HCT116 (cell line): Measurements from ENCODE around the gene DIPK1A. TPM values are rescaled to one million over a fixed set of nuclear protein-coding genes. Genes with fewer than 3 reads are reported as not detected.

ENCODE experiments used
- ATAC-seq: fragments of 200-7000 bp; cut with Tn5 transposase; 2 replicates; pipeline ENCODE4 v1.9.1; 2020; ENCODE audit warnings: mild to moderate bottlenecking, moderate library complexity
- BruUV-seq: library from RNA; stranded (reverse); fragments of 400-500 nt; replicated peaks from 2 replicates; lab custom pipeline; 2021; lab: Mats Ljungman, UMichigan
- CTCF ChIA-PET: fragments of 300-600 bp; sonication (Branson Sonifier 250); formaldehyde crosslinking; loops from one replicate; lab custom pipeline; 2021; ENCODE audit warnings: antibody characterized with exemption; lab: Charles Lee
- POLR2A ChIA-PET: fragments of 300-600, 350-600 bp; sonication (Branson Sonifier 250); formaldehyde crosslinking; loops from one replicate; lab custom pipeline; 2021; ENCODE audit warnings: antibody characterized with exemption; lab: Charles Lee
- RAD21 ChIA-PET, 2 experiments: fragments of 300-600 bp; sonication (Branson Sonifier 250); formaldehyde crosslinking; loops; one replicate each; lab custom pipeline; 2023; ENCODE audit warnings: low total read pairs in 2 of 2; ENCODE audit not compliant: uncharacterized antibody in 2 of 2, unreplicated experiment in 2 of 2, low non-redundant PET in 1 of 2; lab: Charles Lee
- DNase-seq: peaks from one replicate; pipeline ENCODE4 v3.0.0-alpha.2; 2010; ENCODE audit warnings: low read depth, low spot score
- H2AFZ ChIP-seq: fragments of 200-600 bp; shearing (Covaris generic), sonication (generic); 2 replicates; pipeline ENCODE4 v1.6.1; 2017; ENCODE audit warnings: low read depth, mixed run types, mixed read lengths, antibody characterized with exemption, low read length; ENCODE audit not compliant: poor library complexity, severe bottlenecking
- H3K27ac ChIP-seq: 2 replicates; pipeline ENCODE4 v1.5.1; 2012; ENCODE audit warnings: low read depth, low read length
- H3K27me3 ChIP-seq: fragments of 200-600 bp; sonication (generic); 2 replicates; pipeline ENCODE4 v1.6.1; 2016; ENCODE audit warnings: mixed run types, low read length, mixed read lengths; ENCODE audit not compliant: insufficient read depth
- H3K36me3 ChIP-seq, 2 experiments: fragments of 200-500 bp in 1 of 2; fragments of 200-600 bp in 1 of 2; sonication (Bioruptor generic) in 1 of 2; sonication (generic) in 1 of 2; 2 replicates each; pipeline versions ENCODE4 v1.5.1 to v1.6.1; 2014 to 2016; ENCODE audit warnings: low read length in 2 of 2, inconsistent platforms in 1 of 2, mixed read lengths in 1 of 2, mixed run types in 1 of 2; ENCODE audit not compliant: insufficient read depth in 2 of 2, control insufficient read depth in 1 of 2
- H3K4me1 ChIP-seq, 2 experiments: fragments of 200-600 bp in 1 of 2; sonication (generic) in 1 of 2; 2 replicates each; pipeline versions ENCODE4 v1.5.1 to v1.6.1; 2012 to 2017; ENCODE audit warnings: low read length in 2 of 2, inconsistent platforms in 1 of 2, mild to moderate bottlenecking in 1 of 2, mixed read lengths in 1 of 2, mixed run types in 1 of 2, moderate library complexity in 1 of 2; ENCODE audit not compliant: insufficient read depth in 2 of 2, control insufficient read depth in 1 of 2
- H3K4me2 ChIP-seq: fragments of 200-600 bp; sonication (generic); 2 replicates; pipeline ENCODE4 v1.6.1; 2017; ENCODE audit warnings: mixed run types, low read length, mixed read lengths
- H3K4me3 ChIP-seq, 2 experiments: fragments of 200-600 bp in 1 of 2; sonication (generic) in 1 of 2; replicated peaks in 1 of 2; 2 replicates each; pipeline ENCODE4 v1.5.1; 2011 to 2016; ENCODE audit warnings: low read length in 2 of 2, control low read depth in 1 of 2, low read depth in 1 of 2, mild to moderate bottlenecking in 1 of 2, mixed read lengths in 1 of 2, mixed run types in 1 of 2
- H3K79me2 ChIP-seq: fragments of 200-600 bp; sonication (generic); 2 replicates; pipeline ENCODE4 v1.6.1; 2017; ENCODE audit warnings: mild to moderate bottlenecking, mixed run types, low read length, moderate library complexity, mixed read lengths; ENCODE audit not compliant: insufficient read depth
- H3K9ac ChIP-seq: fragments of 200-600 bp; sonication (generic); 2 replicates; pipeline ENCODE4 v1.6.1; 2016; ENCODE audit warnings: low read length, mixed read lengths
- H3K9me2 ChIP-seq: fragments of 200-600 bp; sonication (generic), shearing (Covaris generic); 2 replicates; pipeline ENCODE4 v1.6.1; 2017; ENCODE audit warnings: mixed run types, mild to moderate bottlenecking, moderate library complexity; ENCODE audit not compliant: insufficient read depth
- H3K9me3 ChIP-seq, 2 experiments: fragments of 200-500 bp in 1 of 2; fragments of 200-600 bp in 1 of 2; sonication (Bioruptor generic) in 1 of 2; sonication (generic) in 1 of 2; 2 replicates each; pipeline ENCODE4 v1.6.1; 2014 to 2017; ENCODE audit warnings: low read length in 2 of 2, mixed read lengths in 2 of 2, inconsistent platforms in 1 of 2, low read depth in 1 of 2, mild to moderate bottlenecking in 1 of 2, mixed run types in 1 of 2, moderate library complexity in 1 of 2; ENCODE audit not compliant: control insufficient read depth in 1 of 2, insufficient read depth in 1 of 2
- H4K20me1 ChIP-seq: fragments of 200-600 bp; sonication (generic), shearing (Covaris generic); 2 replicates; pipeline ENCODE4 v1.6.1; 2017; ENCODE audit warnings: mixed run types, mild to moderate bottlenecking, moderate library complexity; ENCODE audit not compliant: insufficient read depth
- ATF3 ChIP-seq: IDR thresholded peaks from 2 replicates; pipeline ENCODE4 v1.6.1; 2012
- CBX3 ChIP-seq: IDR thresholded peaks from 2 replicates; pipeline ENCODE4 v1.6.1; 2012; ENCODE audit warnings: low read depth
- CEBPB ChIP-seq: IDR thresholded peaks from 2 replicates; pipeline ENCODE4 v1.6.1; 2012; ENCODE audit warnings: low read depth
- ELF1 ChIP-seq: IDR thresholded peaks from 2 replicates; pipeline ENCODE4 v1.6.1; 2012; ENCODE audit warnings: low read depth, borderline replicate concordance
- EZH2 ChIP-seq: fragments of 200-600 bp; sonication (generic); IDR thresholded peaks from 2 replicates; pipeline ENCODE4 v1.6.1; 2017; ENCODE audit warnings: antibody characterized with exemption, mixed run types
- FOSL1 ChIP-seq: IDR thresholded peaks from 2 replicates; pipeline ENCODE4 v1.6.1; 2012; ENCODE audit warnings: low read depth
- POLR2A ChIP-seq: IDR thresholded peaks from 2 replicates; pipeline ENCODE4 v1.7.0; 2011; ENCODE audit warnings: borderline replicate concordance; ENCODE audit not compliant: insufficient read depth, insufficient read length; ENCODE audit errors: extremely low read depth
- RAD21 ChIP-seq: IDR thresholded peaks from 2 replicates; pipeline ENCODE4 v1.6.1; 2012; ENCODE audit warnings: low read depth, mild to moderate bottlenecking
- SRF ChIP-seq: IDR thresholded peaks from 2 replicates; pipeline ENCODE4 v1.6.1; 2012; ENCODE audit warnings: low read depth
- TCF7L2 ChIP-seq: IDR thresholded peaks from 2 replicates; pipeline ENCODE4 v1.7.0; 2011; ENCODE audit warnings: borderline replicate concordance, inconsistent platforms; ENCODE audit not compliant: insufficient read depth, insufficient read length; ENCODE audit errors: extremely low read depth
- ZFX ChIP-seq: fragments of 450-650 bp; IDR thresholded peaks from 2 replicates; pipeline ENCODE4 v1.6.1; 2017
- ZNF274 ChIP-seq: fragments of 200-500 bp; sonication (Bioruptor generic); IDR thresholded peaks from 2 replicates; pipeline ENCODE4 v1.6.1; 2014; ENCODE audit warnings: mild to moderate bottlenecking, low read depth, low read length, inconsistent platforms
- intact Hi-C: fragments of 100-400 bp; cut with micrococcal nuclease; formaldehyde crosslinking; loops from 2 replicates; pipeline ENCODE4 v1.10.0; 2022
- total RNA-seq: library from RNA; stranded (reverse); gene quantifications from one replicate; pipeline ENCODE4 v1.2.1, GENCODE V29; 2021; ENCODE audit not compliant: unreplicated experiment
- TF ChIP-seq, protein P1 (sequence below): IDR thresholded peaks from 2 replicates; pipeline ENCODE4 v1.6.1; 2011; ENCODE audit warnings: mild to moderate bottlenecking, low read length, moderate library complexity; ENCODE audit not compliant: insufficient replicate concordance; ENCODE audit errors: extremely low read depth
- TF ChIP-seq, protein P2 (sequence below), 3 experiments: fragments of 200-600 bp in 1 of 3; sonication (generic) in 1 of 3; IDR thresholded peaks in 2 of 3; conservative IDR thresholded peaks in 1 of 3; 2 replicates each; pipeline ENCODE4 v1.5.1; 2012 to 2017; ENCODE audit warnings: low read depth in 2 of 3, low read length in 2 of 3, antibody characterized with exemption in 1 of 3, borderline replicate concordance in 1 of 3, control low read depth in 1 of 3, mild to moderate bottlenecking in 1 of 3, mixed read lengths in 1 of 3, mixed run types in 1 of 3, moderate library complexity in 1 of 3; ENCODE audit not compliant: insufficient read depth in 1 of 3

DIPK1A gene
- total RNA-seq, 1 experiment from 2014 or later, result 4.3 TPM

DNA sequence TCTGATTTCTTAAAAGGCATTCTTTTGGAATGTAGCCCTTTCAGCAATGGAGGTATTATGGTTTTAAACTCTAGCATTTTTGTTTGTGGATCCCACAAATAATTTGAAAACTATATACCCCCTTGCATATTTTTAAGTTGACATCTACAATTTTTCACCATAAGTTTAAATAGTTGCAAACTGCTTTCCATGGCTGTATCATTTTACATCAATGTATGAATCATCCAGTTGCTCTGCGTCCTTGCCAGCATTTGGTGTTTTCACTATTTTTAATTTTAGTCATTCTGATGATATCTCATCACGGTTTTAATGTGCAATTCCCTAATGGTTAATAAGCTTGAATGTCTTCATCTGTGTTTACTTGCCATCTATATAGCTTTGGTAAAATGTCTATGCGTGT, 20.7 kb downstream of the DIPK1A start:
- Histone ChIP-seq H3K4me1 (peaks cover 0 to 6% of the 10 kb centered on the region in 2 experiments; a peak in 1 of 4 replicates), H2AFZ (no peak overlapping the region), H3K9me2 (no peaks in the 10 kb centered on the region), H3K27ac (no peak overlapping the region), H3K4me2 (no peak overlapping the region), H3K36me3 (no peaks in the 10 kb centered on the region), H3K9me3 (no peaks in the 10 kb centered on the region), H3K9ac (no peak overlapping the region), H3K4me3 (no peak overlapping the region), H3K79me2 (no peaks in the 10 kb centered on the region), H3K27me3 (no peaks in the 10 kb centered on the region), H4K20me1 (no peaks in the 10 kb centered on the region)
- DNase-seq, result no peak
- ChIA-PET RAD21 (no interaction called here), CTCF (no interaction called here), POLR2A (no interaction called here)
- ATAC-seq, result no peak
- BruUV-seq, result no TSS peak
- intact Hi-C loops, result no loop called here
- TF ChIP-seq ELF1 (no peak), EZH2 (no peak)

- H3K79me2 ChIP-seq, result no peaks in the 10 kb centered on the region
- BruUV-seq, result no TSS peak
- ChIA-PET RAD21 (no interaction called here), POLR2A (no interaction called here), CTCF (no interaction called here)
- no peaks in the 10 kb centered on the region for H4K20me1 ChIP-seq
- H3K4me1 ChIP-seq, result peaks cover 8% of the 10 kb centered on the region in 2 experiments; a peak in 2 of 4 replicates
- H3K36me3 ChIP-seq, result no peaks in the 10 kb centered on the region
- H3K9me3 ChIP-seq, result no peaks in the 10 kb centered on the region
- intact Hi-C loops, result no loop called here
- no peak overlapping the region for H3K27ac ChIP-seq
- no peak overlapping the region for H3K4me2 ChIP-seq
- TF ChIP-seq, protein P1, sequence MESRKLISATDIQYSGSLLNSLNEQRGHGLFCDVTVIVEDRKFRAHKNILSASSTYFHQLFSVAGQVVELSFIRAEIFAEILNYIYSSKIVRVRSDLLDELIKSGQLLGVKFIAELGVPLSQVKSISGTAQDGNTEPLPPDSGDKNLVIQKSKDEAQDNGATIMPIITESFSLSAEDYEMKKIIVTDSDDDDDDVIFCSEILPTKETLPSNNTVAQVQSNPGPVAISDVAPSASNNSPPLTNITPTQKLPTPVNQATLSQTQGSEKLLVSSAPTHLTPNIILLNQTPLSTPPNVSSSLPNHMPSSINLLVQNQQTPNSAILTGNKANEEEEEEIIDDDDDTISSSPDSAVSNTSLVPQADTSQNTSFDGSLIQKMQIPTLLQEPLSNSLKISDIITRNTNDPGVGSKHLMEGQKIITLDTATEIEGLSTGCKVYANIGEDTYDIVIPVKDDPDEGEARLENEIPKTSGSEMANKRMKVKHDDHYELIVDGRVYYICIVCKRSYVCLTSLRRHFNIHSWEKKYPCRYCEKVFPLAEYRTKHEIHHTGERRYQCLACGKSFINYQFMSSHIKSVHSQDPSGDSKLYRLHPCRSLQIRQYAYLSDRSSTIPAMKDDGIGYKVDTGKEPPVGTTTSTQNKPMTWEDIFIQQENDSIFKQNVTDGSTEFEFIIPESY, result no peak
- TF ChIP-seq TCF7L2 (no peak), ATF3 (no peak), CBX3 (no peak), POLR2A (no peak), SRF (no peak), ZFX (no peak), RAD21 (no peak), ELF1 (no peak), ZNF274 (no peak), CEBPB (no peak), FOSL1 (no peak)
- TF ChIP-seq, protein P2, sequence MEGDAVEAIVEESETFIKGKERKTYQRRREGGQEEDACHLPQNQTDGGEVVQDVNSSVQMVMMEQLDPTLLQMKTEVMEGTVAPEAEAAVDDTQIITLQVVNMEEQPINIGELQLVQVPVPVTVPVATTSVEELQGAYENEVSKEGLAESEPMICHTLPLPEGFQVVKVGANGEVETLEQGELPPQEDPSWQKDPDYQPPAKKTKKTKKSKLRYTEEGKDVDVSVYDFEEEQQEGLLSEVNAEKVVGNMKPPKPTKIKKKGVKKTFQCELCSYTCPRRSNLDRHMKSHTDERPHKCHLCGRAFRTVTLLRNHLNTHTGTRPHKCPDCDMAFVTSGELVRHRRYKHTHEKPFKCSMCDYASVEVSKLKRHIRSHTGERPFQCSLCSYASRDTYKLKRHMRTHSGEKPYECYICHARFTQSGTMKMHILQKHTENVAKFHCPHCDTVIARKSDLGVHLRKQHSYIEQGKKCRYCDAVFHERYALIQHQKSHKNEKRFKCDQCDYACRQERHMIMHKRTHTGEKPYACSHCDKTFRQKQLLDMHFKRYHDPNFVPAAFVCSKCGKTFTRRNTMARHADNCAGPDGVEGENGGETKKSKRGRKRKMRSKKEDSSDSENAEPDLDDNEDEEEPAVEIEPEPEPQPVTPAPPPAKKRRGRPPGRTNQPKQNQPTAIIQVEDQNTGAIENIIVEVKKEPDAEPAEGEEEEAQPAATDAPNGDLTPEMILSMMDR (IDR thresholded peaks at IDR 0.05 in 2 of 3, conservative IDR thresholded peaks at IDR 0.05 in 1 of 3; ENCODE audit: borderline replicate concordance in 1 of 3, insufficient read depth in 1 of 3, low read depth in 2 of 3, low read length in 2 of 3), result no peak
- H3K4me3 ChIP-seq, result no peak overlapping the region
- no peak overlapping the region for H3K9ac ChIP-seq
- H3K27me3 ChIP-seq, result no peaks in the 10 kb centered on the region
- no peak for DNase-seq
- no peaks in the 10 kb centered on the region for H3K9me2 ChIP-seq
- no peak for ATAC-seq
- no peak overlapping the region for H2AFZ ChIP-seq
Measured at GRCh38 chr1:92937731-92938130, 23.5 kb downstream of the DIPK1A start.
